GM12875 (cell line): ENCODE results near the gene MALSU1.

Source experiments
- H3K4me3 ChIP-seq: one replicate; pipeline ENCODE4 v1.5.1; 2011; ENCODE audit warnings: low read depth, low read length, control low read depth
- CTCF ChIP-seq: IDR thresholded peaks from 2 replicates; pipeline ENCODE4 v1.5.1; 2011; ENCODE audit warnings: low read depth, mild to moderate bottlenecking, control low read depth, inconsistent platforms, low read length, moderate library complexity, borderline replicate concordance; ENCODE audit not compliant: insufficient read depth

The MALSU1 gene

DNA sequence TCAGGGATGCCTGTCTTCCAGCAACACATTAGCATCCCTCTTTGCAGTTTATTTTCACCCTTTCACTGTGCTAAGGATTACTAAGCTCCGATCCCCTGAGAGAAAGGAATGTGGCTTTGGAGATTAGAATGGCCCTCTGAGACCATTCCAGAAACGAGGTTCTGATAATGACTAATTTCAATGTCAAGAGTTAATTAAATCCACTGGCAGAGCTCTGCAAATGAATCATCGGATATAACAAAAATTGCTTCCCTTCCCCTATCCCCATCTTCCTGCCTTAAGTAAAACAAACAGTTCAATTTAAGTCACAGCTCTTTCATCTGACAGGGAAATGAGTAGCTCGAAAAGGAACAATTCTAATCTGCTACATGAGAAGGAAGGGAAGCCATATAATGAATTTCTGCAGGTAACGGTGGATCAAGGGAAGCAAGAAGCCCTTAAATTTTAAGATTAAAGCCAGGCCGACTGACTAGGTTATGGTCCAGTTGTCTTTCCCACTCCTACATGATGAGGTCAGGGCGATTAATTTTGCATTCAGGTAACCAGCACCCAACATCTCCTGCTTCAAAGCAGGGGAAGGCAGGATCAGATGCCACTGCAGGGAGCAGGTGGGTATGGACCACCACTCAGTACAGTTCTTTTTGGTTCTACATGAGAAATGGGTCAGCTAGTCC, 50.5 kb downstream of the MALSU1 start:
- no peak for TF ChIP-seq CTCF
- no peak overlapping the region for H3K4me3 ChIP-seq

DNA sequence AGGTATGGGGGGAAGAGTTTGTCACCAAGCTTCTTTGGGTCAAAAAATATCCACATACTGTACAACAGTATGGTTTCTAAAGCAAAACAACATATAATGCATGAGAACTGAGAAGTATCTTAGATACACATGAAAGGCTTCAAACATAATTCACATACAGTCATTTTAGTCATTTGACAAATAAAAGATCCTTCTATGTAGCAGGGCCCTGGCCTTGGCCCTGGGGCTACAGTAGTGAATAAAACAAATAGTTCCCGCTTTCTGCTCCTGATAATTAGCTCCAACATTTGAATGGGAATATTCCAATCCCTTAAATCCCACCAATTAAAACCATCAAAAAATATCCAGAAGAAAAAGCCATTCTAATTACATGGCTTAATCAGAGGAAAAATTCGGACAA, 51.3 kb downstream of the MALSU1 start:
- no peak overlapping the region for H3K4me3 ChIP-seq
- TF ChIP-seq CTCF: no peak

DNA sequence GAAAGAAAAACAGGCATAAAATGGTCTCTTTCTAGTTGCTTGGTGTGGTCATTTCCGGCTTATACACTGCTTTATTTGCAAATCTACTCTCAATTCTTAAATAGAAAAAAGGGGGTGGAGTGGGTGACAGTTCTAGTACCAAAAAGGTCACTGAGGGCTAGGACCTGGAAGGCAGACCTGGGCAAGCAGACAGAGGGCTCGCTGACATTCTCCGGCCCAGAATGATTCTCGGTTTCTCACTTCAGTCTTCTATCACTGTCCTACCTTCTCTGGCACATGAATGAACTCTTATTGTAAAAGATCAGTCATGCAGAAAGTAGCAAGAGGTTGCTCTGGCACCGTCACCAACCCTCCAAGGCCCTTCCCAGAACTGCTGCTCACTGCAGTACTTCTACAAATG, 54.0 kb downstream of the MALSU1 start:
- no peak for TF ChIP-seq CTCF
- no peak overlapping the region for H3K4me3 ChIP-seq

- no peak overlapping the region for H3K4me3 ChIP-seq
Measured at GRCh38 chr7:23356168-23356567, 57.0 kb downstream of the MALSU1 start.

DNA sequence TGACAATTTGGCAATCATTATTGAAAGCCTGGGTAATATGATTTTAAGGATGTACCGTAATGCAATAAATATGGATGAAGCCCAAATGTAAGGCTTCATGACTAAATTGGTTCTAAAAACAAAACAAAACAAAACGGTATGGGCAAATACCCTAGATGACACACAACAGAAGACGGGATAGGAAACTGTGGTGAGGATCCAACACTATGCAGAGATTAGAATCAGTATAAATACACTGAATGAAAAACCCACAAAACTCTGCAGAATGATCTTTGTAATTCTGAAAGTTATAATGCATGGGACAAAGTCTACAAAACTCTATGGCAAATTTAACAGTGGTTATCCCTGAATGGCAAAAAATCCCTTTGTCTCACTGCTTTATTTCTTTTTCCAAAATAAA, 57.6 kb downstream of the MALSU1 start:
- TF ChIP-seq CTCF: no peak
- no peak overlapping the region for H3K4me3 ChIP-seq

More at GRCh38 chr7:23356168-23356567, 57.0 kb downstream of the MALSU1 start:
- TF ChIP-seq CTCF: no peak

GRCh38 chr7:23357190-23358093, 58.3 kb downstream of the MALSU1 start:
- TF ChIP-seq CTCF: peak; percentile 3; the same call in 1 of the 2 replicates
- H3K4me3 ChIP-seq: no peak overlapping the region

DNA sequence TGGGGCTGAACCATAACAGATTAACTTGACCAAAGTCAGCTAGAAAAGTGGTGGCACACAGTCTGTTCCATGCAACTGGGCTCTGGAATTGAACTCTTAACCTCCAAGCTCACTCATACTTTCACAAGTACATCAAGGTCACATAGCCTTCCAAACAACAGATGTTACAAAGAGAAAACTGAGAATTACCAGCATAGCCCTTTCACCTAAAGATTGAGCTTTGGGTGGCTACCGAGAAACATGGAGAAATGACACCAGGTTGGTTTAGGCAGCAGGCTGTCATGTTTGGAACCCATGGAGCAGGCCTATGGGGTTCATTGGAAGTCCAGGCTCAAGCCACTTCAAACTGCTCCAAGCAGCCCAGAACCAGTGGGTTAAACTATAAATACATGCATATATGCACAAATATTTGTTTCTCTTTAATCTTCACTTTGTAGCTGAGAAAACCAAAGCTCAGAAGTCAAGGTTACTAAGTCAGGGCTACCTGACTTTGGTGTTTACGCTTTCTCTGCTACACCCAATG, 59.1 kb downstream of the MALSU1 start:
- TF ChIP-seq CTCF: no peak
- H3K4me3 ChIP-seq: no peak overlapping the region
